DMS53 treated with DMSO at 0.1 percent for 48 hours (cell line): ENCODE measurements around the gene STAC3.

Source experiments
- DNase-seq: peaks from one replicate; lab custom pipeline; 2025; ENCODE audit not compliant: unreplicated experiment; lab: John Stamatoyannopoulos, UW

The STAC3 gene

GRCh38 chr12:57236925-57237595 lies 13.9 kb downstream of the STAC3 start:
- DNase-seq = no peak

- DNase-seq = no peak
These were observed 14.6 kb downstream of the STAC3 start for GRCh38 chr12:57236201-57236924.

- DNase-seq = no peak
These were observed 15.3 kb downstream of the STAC3 start for GRCh38 chr12:57235728-57236131.

GRCh38 chr12:57235017-57235727 lies 15.8 kb downstream of the STAC3 start:
- DNase-seq = no peak

- DNase-seq = no peak
These were observed 16.4 kb downstream of the STAC3 start for GRCh38 chr12:57234571-57235016.

GRCh38 chr12:57234233-57234570 lies 16.8 kb downstream of the STAC3 start:
- no peak for DNase-seq

- DNase-seq = no peak
These were observed 17.4 kb downstream of the STAC3 start for GRCh38 chr12:57233357-57234232.

- DNase-seq = no peak
These were observed 18.7 kb downstream of the STAC3 start for GRCh38 chr12:57232156-57232756.

GRCh38 chr12:57231276-57232021 lies 19.5 kb downstream of the STAC3 start:
- no peak for DNase-seq

GRCh38 chr12:57230381-57231155 lies 20.4 kb downstream of the STAC3 start:
- no peak for DNase-seq

- peak; percentile 97 for DNase-seq
These were observed 21.2 kb downstream of the STAC3 start, which contains the start of gene SHMT2 for GRCh38 chr12:57229634-57230380. TSS of gene SHMT2 (plus strand) at chr12:57229711. CDS start at chr12:57229779, 68 bp downstream.

- peak; percentile 27 for DNase-seq
These were observed 21.8 kb downstream of the STAC3 start for GRCh38 chr12:57229046-57229633.

- DNase-seq = peak; percentile 13
These were observed 23.5 kb downstream of the STAC3 start for GRCh38 chr12:57227315-57228115.

- no peak for DNase-seq
These were observed 24.2 kb downstream of the STAC3 start for GRCh38 chr12:57226588-57227314.

GRCh38 chr12:57225680-57226210 lies 25.2 kb downstream of the STAC3 start:
- no peak for DNase-seq

GRCh38 chr12:57224973-57225679 lies 25.9 kb downstream of the STAC3 start:
- no peak for DNase-seq
